Activated T-helper 1 cell treated with anti-CD3 and anti-CD28 coated beads, Interleukin-2, amount 50 U/mL, for 16 hours (primary cell): ENCODE data around the gene ABCC3.

ENCODE experiments used
- DNase-seq, 2 donors: peaks; one replicate each; pipeline ENCODE4 v3.0.0-alpha.2; 2020; ENCODE audit warnings: low read depth in 1 of 2, low spot score in 1 of 2

The ABCC3 gene

DNA sequence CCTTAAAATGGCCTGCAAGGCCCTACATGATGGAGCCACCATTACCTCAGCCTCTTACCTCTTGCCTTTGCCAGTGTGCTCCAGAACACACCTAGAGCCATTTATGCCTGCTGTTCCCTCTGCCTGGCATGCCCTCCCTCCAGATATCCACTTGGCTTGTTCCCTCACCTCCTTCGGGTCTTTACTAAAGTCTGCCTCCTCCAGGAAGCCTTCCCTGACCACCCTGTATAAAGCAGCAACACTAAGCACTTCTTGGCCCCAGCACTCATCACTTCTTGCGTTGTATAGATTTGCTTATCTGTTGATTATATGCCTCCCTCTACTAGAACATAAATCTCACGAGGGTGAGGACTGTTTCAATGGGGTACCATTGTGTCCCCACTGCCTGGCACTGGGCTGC lies 47.8 kb downstream of the ABCC3 start:
- no peak for DNase-seq

DNA sequence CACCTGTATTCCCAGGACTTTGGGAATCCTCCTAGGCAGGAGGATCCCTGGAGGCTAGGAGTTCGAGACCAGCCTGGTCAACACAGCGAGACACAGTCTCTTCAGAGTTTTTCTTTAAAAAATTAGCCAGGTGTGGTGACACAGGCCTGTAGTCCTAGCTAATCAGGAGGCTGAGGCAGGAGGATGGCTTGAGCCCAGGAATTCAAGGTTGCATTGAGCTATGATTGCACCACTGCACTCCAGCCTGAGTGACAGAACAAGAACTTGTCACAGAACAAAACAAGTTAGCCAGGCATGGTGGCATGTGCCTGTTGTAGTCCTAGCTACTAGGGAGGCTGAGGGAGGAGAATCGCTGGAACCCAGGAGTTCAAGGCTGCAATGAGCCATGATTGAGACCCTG lies 48.3 kb downstream of the ABCC3 start:
- DNase-seq = no peak

DNA sequence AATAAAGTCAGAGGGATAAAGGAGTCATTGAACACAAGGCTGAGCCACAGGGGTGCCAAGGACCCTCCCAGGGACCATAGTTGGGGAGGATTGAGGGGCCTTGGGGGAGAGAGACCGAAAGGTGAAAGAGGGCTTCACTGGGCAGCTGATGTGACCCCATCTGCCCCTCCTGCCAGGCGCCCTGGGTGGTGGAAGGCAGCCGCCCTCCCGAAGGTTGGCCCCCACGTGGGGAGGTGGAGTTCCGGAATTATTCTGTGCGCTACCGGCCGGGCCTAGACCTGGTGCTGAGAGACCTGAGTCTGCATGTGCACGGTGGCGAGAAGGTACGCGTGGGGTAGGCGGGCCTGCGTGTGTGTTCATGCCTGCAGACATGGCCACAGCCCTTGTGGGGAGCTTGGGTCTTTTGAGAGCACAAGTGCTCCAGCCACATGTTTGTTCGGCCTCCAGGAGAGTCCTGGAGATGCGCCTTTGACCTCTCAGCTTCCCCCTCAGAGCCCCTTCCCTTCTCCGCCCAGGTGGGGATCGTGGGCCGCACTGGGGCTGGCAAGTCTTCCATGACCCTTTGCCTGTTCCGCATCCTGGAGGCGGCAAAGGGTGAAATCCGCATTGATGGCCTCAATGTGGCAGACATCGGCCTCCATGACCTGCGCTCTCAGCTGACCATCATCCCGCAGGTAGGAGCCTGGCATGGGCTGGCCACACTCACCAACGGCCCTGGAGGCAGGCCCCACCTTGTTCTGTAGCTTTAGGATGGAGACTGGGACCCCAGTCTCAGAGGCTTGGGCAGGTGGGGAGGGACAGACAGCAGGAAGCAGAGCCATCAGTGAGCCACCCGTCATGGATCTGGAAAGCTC lies 49.0 kb downstream of the ABCC3 start:
- no peak for DNase-seq

DNA sequence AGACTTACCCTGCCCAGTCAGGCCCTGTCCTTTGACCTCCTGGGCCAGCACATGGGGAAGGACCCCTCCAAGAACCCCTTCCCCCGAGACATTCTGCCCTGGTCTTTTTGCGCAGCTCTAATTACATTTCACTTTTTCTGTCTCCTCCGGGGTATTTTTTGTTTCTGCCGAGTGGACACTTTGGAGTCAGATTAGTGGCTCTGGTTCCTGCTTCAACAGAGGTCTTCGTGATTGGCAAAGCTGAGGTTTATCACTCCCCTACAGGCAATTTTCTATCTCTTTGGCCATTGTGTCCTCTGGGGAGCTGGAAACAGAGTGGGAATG lies 49.6 kb downstream of the ABCC3 start:
- no peak for DNase-seq

DNA sequence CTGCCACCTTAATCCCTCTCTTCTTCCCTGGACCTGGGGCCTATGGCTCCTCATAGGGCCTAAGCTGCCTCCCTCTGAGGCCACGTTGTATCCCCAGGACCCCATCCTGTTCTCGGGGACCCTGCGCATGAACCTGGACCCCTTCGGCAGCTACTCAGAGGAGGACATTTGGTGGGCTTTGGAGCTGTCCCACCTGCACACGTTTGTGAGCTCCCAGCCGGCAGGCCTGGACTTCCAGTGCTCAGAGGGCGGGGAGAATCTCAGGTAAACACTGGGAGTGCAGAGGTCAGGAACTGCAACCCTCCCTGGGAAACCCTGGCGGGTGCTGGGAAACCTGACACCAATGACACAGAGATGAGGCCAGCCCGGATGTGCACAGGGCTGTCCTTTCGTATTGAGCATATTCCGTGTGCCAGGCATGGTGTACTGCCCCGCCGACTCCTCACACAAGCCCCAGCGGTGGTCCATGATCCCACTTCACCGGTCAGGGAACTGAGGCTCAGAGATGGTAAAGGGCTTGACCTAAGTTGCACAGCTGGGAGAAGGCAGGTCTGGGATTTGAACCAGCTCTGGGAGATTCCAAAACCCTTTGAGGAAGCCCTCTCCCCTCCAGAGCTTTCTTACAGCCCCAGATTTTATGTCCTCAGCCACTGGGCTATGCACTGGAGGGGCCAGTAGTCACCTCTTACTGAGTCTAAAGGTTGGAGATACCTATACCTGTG lies 50.1 kb downstream of the ABCC3 start:
- no peak for DNase-seq

DNA sequence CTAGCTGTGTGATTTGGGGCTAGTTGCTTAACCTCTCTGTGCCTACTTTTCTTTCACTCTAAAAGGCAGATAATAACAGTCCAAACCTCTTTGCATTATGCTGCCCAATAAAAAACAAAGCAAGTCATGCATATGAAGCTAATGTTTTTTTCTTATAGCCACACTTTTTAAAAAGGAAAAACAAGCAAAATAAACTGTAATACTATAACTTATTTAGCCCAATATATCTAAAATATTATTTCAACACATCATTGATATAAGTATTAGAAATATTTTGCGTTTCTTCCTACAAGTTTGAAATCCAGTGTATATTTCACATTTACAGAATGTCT lies 50.6 kb downstream of the ABCC3 start:
- no peak for DNase-seq

DNA sequence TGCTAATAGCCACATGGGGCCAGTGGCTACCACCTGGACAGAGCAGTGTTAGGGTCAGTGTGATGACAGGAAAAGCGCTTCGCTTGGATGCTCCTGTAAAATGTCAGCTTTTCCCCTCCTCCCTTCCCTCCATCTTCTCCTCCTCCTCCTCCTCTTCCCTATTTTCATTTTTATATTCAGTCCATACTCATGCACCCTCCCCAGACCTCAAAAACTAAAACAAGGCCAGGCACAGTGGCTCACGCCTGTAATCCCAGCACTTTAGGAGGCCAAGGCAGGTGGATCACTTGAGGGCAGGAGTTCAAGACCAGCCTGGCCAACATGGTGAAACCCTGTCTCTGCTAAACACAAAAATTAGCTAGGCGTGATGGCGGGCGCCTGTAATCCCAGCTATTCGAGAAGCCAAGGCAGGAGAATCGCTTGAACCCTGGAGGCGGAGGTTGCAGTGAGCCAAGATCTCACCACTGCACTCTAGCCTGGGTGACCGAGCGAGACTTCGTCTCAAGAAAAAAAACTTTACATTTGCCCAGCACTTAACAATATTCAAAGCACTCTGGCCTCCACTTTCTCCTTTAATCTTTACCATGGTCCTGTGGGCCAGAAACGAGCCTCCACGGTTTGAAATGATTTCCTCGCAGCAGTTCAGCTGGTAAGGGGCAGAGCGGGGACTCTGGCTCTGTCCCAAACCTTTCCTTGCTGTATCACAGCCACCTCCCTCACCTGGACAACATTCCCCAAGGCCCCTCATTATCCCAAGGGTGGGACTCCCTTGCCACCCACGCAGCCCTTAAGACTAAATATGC lies 51.2 kb downstream of the ABCC3 start:
- DNase-seq = no peak

DNA sequence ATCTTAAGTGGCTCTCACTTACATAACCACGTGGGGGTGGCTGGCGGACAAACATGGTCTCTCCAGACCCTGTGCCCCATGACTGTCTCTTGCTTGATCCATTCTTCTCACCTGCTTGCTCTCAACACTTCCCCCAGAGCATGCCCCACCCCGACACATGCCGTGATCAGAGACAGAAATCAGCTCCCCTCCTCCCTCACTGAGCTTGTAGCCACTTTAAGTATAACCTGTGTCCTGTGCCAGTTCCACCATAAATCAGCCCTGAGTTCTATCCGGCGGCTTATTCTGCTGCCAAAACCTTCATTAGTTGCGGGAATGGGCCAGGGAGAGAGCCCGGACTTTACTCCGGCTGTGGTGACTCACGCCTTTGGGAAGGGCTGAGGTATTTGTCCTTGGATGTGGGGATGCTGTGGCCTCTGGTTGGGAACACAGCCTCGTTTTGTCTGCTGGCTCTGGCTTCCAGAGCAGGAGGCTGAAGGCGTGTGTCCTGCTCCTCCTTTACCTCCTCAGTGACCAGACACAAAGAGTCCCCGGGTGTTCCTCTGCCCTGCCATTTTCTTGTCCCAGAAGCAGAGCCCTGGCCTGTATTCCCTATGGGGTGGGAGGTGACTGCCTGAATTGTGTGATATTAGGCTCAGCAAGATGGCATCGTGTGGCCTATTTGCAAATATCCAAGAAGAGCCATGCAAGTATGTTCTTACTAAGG lies 52.0 kb downstream of the ABCC3 start:
- no peak for DNase-seq

DNA sequence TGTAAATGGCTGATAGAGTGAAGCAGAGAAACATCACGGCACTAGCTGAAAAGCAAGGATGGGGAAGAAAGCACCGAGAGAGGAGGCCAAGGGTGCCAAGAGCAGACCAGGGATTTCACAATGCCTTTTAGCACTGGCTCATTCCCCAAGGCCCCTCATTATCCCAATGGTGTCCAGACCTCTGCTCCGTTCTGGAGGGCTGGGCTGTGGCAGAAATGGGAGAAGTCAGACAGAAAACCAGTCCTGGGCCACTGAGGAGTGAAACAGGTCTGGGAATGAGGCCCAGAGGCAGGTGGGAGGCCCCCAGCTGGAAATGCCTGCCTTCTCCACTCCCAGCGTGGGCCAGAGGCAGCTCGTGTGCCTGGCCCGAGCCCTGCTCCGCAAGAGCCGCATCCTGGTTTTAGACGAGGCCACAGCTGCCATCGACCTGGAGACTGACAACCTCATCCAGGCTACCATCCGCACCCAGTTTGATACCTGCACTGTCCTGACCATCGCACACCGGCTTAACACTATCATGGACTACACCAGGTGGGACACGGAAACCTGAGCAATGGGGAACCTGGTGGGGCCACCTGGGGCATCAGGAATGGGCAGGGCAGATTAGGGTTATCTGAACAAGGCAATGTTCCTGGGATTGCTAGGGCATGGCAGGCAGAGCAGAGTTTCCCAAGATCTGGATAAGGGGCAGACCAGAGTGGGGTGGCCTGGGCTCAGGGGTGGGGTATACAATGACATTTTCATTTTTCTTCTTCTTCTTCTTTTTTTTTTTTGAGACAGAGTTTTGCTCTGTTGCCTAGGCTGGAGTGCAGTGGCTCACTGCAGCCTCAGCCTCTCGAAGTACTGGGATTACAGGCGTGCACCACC lies 52.8 kb downstream of the ABCC3 start:
- DNase-seq = no peak

DNA sequence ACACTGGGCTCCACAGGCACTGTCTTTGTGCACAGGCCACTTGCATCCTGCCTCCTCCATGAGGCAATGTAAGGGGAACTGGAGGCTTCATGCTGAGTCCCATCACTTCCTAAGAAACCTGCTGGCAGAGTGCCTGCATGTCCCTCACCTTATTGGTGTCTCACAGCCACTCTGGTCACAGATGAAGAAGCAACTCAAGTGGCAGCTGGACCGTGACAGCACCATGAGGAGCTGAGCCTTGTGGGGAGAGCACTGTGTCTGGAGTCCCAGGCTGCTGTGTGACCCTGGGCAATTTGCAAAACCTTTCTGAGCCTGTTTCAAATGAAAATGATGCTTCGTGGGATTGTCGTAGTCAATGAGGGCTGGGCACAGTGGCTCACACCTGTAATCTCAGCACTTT lies 53.6 kb downstream of the ABCC3 start:
- no peak for DNase-seq

DNA sequence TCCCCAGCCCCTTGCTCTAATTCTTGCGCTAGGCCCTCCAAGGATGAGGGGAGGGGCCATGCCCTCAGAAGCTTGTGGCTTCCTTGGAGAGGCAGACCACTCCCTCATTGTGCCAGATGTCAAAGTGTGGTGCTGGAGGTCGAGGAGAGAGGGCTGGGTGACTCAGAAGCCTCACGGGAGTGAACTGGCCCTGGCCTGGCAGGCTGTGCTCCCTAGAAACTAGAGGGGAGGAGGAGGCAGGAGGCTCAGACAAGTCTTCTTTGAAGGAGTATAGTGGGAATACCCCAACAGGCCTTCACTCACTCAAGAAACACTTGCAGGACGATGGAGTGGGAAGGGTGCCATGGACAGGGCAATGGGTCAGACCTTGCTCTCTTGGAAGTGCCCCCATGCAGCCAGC lies 54.6 kb downstream of the ABCC3 start:
- no peak for DNase-seq

DNA sequence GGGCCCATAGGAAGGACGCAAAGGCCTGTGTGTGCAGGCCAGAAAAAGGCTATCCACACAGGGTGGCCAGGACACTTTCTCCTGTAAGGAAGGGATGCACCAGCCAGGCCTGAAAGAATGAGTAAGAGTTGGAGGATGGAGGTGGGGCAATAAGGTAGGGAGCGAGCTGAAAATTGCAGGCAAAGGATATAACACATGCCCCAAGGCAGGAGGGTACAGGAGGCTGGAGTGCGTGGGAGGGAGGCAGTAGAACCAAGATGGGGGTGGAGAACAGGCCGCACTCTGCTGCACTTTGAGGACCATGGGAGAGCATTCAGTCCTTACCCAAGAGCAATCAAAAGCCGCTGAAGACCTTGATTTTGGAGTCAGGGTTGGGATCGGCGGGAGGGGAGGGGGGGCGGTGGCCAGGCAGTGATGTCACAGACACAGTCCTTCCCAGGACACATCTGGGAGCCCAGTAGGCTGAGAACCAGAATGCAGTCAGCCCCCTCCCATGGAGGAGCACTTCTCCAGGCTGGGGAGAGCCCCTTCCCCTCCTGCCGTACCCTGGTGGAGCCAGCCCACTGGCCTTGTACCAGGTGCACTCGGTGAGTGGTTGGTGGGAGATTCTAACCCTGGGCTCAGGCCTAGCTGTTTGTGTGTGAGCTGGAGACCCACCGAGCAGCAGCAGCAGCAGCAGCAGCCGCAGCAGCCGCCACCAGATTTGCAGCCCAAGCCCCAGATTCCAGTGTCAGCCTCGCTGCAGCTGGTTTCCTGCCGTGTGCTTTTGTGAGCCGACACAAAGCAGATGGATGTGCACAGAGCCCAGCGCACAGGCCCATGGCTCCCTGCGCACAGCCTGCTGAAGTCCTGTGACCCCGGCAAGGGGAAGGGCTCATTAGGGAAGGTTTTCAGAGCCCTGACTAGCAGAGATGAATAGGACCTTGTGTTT lies 55.5 kb downstream of the ABCC3 start:
- no peak for DNase-seq

DNA sequence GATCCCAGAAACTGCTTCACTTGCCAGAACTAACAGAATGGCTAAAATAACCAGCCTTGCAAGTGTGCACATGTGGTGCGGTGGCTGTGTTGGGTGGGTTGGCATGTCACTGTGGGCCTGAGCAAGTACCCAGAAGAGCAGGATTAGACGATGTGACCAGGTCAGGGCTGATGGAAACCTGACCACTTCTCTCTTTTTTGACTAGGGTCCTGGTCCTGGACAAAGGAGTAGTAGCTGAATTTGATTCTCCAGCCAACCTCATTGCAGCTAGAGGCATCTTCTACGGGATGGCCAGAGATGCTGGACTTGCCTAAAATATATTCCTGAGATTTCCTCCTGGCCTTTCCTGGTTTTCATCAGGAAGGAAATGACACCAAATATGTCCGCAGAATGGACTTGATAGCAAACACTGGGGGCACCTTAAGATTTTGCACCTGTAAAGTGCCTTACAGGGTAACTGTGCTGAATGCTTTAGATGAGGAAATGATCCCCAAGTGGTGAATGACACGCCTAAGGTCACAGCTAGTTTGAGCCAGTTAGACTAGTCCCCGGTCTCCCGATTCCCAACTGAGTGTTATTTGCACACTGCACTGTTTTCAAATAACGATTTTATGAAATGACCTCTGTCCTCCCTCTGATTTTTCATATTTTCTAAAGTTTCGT lies 56.3 kb downstream of the ABCC3 start:
- no peak for DNase-seq

DNA sequence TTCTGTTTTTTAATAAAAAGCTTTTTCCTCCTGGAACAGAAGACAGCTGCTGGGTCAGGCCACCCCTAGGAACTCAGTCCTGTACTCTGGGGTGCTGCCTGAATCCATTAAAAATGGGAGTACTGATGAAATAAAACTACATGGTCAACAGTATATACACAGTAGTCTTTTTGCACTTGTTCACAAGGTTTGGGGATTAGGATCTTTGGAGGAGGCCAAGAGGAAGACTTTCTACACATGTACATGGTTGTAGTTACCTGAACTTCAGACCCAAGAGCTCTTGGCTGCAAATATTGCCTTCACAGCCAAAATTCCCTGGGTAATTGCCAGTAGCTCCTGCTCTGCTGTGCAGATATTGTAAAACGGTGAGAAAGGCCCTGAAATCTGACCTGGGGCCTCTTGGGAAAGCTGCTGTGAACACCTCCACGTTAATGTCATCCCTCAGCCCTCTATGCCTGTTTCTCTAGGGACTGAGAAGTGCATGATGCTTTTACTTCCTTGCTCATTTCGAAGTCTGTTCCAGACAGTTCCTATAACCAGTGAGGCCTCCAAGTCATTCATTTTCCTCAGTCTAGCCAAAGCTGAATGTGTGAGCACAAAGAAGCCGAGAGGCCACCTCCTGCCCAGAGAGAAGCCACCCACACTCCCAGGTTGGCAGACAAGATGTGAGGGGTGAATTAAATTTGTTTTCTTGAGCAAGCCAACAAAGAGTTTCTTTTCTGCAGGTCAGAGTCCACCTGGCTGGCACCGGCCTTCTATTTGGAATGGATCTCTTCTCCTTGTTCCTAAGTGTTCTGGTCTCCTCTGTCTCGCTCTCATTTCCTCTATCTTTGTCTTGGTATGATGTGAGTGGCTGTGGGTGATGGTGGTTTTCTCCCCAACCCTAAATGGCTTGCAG lies 57.1 kb downstream of the ABCC3 start:
- DNase-seq = no peak

DNA sequence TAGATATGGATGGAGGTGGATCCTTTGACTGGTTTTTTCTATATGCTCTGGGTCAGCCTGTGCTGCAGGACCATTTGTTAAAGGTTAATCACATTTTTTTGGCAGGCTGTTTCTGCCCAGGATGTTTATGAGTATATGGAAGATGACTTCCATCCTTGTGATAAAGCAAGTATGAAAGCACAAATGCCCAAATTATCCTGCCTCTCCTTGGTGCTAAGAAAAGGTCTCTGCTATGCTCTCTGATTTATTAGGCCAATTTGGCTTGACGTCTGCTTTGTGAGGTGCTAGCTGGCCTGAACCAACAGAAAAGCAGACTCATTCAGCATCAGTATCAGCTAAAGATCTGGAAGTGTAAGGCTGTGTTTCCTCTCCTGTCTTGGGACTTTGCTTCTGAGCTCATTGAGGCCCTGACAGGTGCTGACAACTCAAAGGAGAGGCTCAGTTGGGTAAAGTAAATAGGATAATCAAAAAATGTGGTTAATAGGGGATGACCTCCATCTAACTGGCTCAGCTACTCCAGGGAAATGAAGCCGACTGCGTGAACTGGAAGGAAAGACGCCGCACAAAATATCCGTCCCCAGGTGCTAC lies 57.9 kb downstream of the ABCC3 start:
- DNase-seq = no peak

DNA sequence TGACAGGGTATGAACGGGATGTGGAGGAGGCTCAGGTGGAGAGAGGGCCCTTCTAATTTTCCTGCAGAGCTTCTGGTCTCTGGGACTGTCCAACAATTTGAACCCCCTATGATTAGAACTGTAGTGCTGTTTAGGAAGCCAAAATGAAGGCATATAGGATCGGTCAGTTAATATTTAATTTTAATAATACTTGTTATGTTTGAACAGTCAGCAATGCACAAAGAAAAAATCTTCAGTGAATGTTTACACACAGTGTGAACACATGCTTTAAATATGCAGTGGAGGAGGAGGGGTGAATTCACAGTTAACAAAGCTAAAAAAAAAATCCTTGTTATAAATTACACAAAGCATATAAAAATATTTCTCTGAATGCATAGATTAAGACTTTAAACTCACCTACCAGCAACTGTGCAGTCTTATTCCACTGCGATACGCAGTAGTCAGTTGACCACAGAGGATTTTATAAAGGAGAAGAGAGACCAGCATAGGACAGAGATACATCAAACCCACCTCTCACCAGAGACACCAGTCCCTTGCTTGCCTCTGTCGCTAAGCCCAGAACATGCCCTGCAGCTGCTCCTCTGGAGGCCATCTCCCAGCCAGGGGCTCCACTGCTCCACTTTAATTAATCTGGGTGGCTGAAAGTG lies 58.5 kb downstream of the ABCC3 start:
- no peak for DNase-seq

DNA sequence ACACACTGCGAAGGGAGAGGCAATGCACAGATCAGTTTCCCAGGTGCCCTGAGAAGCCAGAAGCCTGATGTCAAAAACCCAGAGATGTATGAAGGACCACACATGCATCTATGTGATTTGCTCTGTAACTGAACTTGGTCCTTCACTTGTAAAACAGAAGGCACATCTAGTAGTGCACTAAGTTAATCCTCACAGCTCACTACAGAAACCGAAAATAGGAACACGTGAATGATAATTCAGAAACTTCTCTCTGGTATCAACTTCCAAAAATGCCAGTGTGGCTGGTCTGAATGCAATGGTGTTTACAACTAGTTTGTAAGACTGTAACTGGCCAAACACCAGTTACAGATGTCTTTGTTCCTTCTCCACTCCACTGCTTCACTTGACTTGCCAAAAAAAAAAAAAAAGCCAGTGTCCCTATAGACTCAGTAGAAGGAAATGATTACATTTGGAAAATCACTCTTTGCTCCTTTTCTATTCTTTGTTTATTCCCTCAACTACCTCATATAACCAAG lies 61.7 kb downstream of the ABCC3 start:
- no peak for DNase-seq
